ELR (cell line): Measurements from ENCODE around the gene C11orf68.
A peak's percentile ranks its signal among the peaks of the same experiment; 100 is the strongest.

Source experiments
- DNase-seq: peaks from one replicate; pipeline ENCODE4 v3.0.0-alpha.2; 2015; ENCODE audit warnings: low read depth

C11orf68 gene

GRCh38 chr11:65890324-65891218, 28.3 kb downstream of the C11orf68 start, which contains the start of gene CCDC85B:
CCDC85B (plus strand) TSS chr11:65890673; CDS start chr11:65890784, 111 bp downstream.
- DNase-seq, result peak; percentile 95

- DNase-seq, result peak; percentile 97
Measured at GRCh38 chr11:65888163-65888814, 30.6 kb downstream of the C11orf68 start, which contains the start of gene FIBP. FIBP (minus strand) TSS chr11:65888471; CDS start chr11:65888418, 53 bp downstream.

GRCh38 chr11:65887723-65888162, 31.1 kb downstream of the C11orf68 start:
- DNase-seq, result peak; percentile 85

GRCh38 chr11:65886826-65887722, 31.8 kb downstream of the C11orf68 start:
- peak; percentile 42 for DNase-seq

- DNase-seq, result no peak
Measured at GRCh38 chr11:65885808-65886536, 32.9 kb downstream of the C11orf68 start.

- no peak for DNase-seq
Measured at GRCh38 chr11:65885231-65885630, 33.6 kb downstream of the C11orf68 start.

GRCh38 chr11:65884716-65885092, 34.2 kb downstream of the C11orf68 start:
- DNase-seq, result peak; percentile 77

- DNase-seq, result no peak
Measured at GRCh38 chr11:65883786-65884715, 34.8 kb downstream of the C11orf68 start.

- no peak for DNase-seq
Measured at GRCh38 chr11:65883058-65883761, 35.7 kb downstream of the C11orf68 start.

GRCh38 chr11:65882120-65883057, 36.5 kb downstream of the C11orf68 start:
- DNase-seq, result no peak

- peak; percentile 82 for DNase-seq
Measured at GRCh38 chr11:65880844-65881421, 37.9 kb downstream of the C11orf68 start.

GRCh38 chr11:65880027-65880426, 38.8 kb downstream of the C11orf68 start:
- DNase-seq, result no peak

GRCh38 chr11:65879617-65880016, 39.2 kb downstream of the C11orf68 start, which contains the start of gene CTSW:
CTSW (plus strand) TSS chr11:65879837; CDS start chr11:65879855, 18 bp downstream.
- DNase-seq, result no peak

GRCh38 chr11:65873318-65874156, 45.3 kb downstream of the C11orf68 start:
- peak; percentile 94 for DNase-seq

GRCh38 chr11:65872586-65873317, 46.1 kb downstream of the C11orf68 start, which contains the start of gene EFEMP2:
EFEMP2 (minus strand) TSS chr11:65872800; CDS start chr11:65872354, 446 bp downstream.
- DNase-seq, result peak; percentile 53
